Smooth muscle cell (in vitro differentiated cells): ENCODE results near the gene TK2. TPM values are rescaled to one million over a fixed set of nuclear protein-coding genes. Genes with fewer than 3 reads are reported as not detected.

Experiments used
- DNase-seq: peaks from one replicate; lab custom pipeline; 2025; ENCODE audit not compliant: unreplicated experiment; lab: John Stamatoyannopoulos, UW
- H2AFZ ChIP-seq: fragments of 200-600 bp; sonication (generic); 2 replicates; pipeline ENCODE4 v1.6.0; 2016; ENCODE audit warnings: antibody characterized with exemption, low read depth, mild to moderate bottlenecking
- H3F3A ChIP-seq: fragments of 200-600 bp; sonication (generic); 2 replicates; pipeline ENCODE4 v1.6.0; 2017; ENCODE audit warnings: antibody characterized with exemption, low read depth
- H3K27ac ChIP-seq: fragments of 200-600 bp; sonication (generic); 2 replicates; pipeline ENCODE4 v1.5.1; 2016; ENCODE audit warnings: low read depth, mild to moderate bottlenecking
- H3K27me3 ChIP-seq: fragments of 200-600 bp; sonication (generic); 2 replicates; pipeline ENCODE4 v1.6.1; 2016; ENCODE audit warnings: low read depth, mild to moderate bottlenecking
- H3K36me3 ChIP-seq: fragments of 200-600 bp; sonication (generic); 2 replicates; pipeline ENCODE4 v1.5.1; 2016; ENCODE audit warnings: low read depth
- H3K4me1 ChIP-seq: fragments of 200-600 bp; sonication (generic); 2 replicates; pipeline ENCODE4 v1.5.1; 2016; ENCODE audit warnings: low read depth
- H3K4me2 ChIP-seq: fragments of 200-600 bp; sonication (generic); 2 replicates; pipeline ENCODE4 v1.6.0; 2016; ENCODE audit warnings: mild to moderate bottlenecking
- H3K4me3 ChIP-seq: fragments of 200-600 bp; sonication (generic); 2 replicates; pipeline ENCODE4 v1.5.1; 2016; ENCODE audit warnings: mild to moderate bottlenecking
- H3K79me2 ChIP-seq: fragments of 200-600 bp; sonication (generic); 2 replicates; pipeline ENCODE4 v1.6.0; 2016; ENCODE audit warnings: low read depth, mild to moderate bottlenecking
- H3K9ac ChIP-seq: fragments of 200-600 bp; sonication (generic); 2 replicates; pipeline ENCODE4 v1.6.0; 2016; ENCODE audit warnings: low read depth
- H3K9me3 ChIP-seq: fragments of 200-600 bp; sonication (generic); replicated peaks from 2 replicates; pipeline ENCODE4 v1.5.1; 2016; ENCODE audit warnings: low read depth
- H4K20me1 ChIP-seq: fragments of 200-600 bp; sonication (generic); 2 replicates; pipeline ENCODE4 v1.6.0; 2016; ENCODE audit warnings: low read depth
- WGBS: methylation state at CpG from one replicate; pipeline ENCODE4 v1.1.7; 2016; ENCODE audit warnings: low lambda C conversion rate; 5-methylcytosine and 5-hydroxymethylcytosine counted together
- polyA plus RNA-seq: library from polyadenylated mRNA; unstranded; fragments of >200 nt; fragmentation: Nextera tagmentation; extraction: Ambion mirVana; gene quantifications from 2 replicates; pipeline ENCODE4 v1.2.1, GENCODE V29; 2016
- total RNA-seq: library from RNA; depleted of rRNA; stranded (reverse); fragments of >200 nt; gene quantifications from 2 replicates; pipeline ENCODE4 v1.2.3, GENCODE V29; 2014
- TF ChIP-seq, protein P1 (sequence below): fragments of 200-600 bp; sonication (generic); IDR thresholded peaks from 2 replicates; pipeline ENCODE4 v1.5.1; 2017; ENCODE audit warnings: borderline replicate concordance, mild to moderate bottlenecking, antibody characterized with exemption; ENCODE audit not compliant: insufficient read depth, poor library complexity, severe bottlenecking

The TK2 gene
- total and polyA plus RNA-seq, 2 experiments from 2014 or later = 7.3 to 9.7 TPM

DNA sequence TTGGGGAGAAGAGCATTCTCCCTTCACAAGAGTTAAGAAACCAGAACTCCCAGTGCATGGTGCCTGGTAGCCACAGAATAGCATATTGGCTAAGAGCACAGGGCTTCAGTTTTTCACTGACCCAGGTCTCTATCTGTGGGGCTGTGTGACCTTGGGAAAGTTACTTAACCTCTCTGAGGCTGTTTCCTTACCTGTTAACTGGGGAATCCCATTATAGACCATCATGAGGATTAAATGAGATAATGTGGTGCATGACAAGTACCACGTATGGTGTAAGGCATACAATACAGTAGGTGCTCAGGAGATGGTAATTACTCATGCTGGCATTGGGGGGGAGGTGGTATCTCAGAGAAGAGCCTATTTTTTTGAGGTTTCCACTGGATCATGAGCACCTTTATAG lies 89.2 kb downstream of the TK2 start:
- DNase-seq = no peak
- Histone ChIP-seq H3K36me3 (no peaks in the 10 kb centered on the region), H3K27ac (no peak overlapping the region), H3K9me3 (no peaks in the 10 kb centered on the region), H3K27me3 (peaks cover 18% of the 10 kb centered on the region), H3K4me2 (no peak overlapping the region), H3K4me3 (no peak overlapping the region), H2AFZ (no peak overlapping the region), H3K4me1 (no peaks in the 10 kb centered on the region), H3K9ac (no peak overlapping the region), H3F3A (no peaks in the 10 kb centered on the region), H4K20me1 (no peaks in the 10 kb centered on the region), H3K79me2 (no peaks in the 10 kb centered on the region)
- TF ChIP-seq, protein P1, sequence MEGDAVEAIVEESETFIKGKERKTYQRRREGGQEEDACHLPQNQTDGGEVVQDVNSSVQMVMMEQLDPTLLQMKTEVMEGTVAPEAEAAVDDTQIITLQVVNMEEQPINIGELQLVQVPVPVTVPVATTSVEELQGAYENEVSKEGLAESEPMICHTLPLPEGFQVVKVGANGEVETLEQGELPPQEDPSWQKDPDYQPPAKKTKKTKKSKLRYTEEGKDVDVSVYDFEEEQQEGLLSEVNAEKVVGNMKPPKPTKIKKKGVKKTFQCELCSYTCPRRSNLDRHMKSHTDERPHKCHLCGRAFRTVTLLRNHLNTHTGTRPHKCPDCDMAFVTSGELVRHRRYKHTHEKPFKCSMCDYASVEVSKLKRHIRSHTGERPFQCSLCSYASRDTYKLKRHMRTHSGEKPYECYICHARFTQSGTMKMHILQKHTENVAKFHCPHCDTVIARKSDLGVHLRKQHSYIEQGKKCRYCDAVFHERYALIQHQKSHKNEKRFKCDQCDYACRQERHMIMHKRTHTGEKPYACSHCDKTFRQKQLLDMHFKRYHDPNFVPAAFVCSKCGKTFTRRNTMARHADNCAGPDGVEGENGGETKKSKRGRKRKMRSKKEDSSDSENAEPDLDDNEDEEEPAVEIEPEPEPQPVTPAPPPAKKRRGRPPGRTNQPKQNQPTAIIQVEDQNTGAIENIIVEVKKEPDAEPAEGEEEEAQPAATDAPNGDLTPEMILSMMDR = no peak
- WGBS = 93% methylated on average over 1 of the region's 1 CpG

DNA sequence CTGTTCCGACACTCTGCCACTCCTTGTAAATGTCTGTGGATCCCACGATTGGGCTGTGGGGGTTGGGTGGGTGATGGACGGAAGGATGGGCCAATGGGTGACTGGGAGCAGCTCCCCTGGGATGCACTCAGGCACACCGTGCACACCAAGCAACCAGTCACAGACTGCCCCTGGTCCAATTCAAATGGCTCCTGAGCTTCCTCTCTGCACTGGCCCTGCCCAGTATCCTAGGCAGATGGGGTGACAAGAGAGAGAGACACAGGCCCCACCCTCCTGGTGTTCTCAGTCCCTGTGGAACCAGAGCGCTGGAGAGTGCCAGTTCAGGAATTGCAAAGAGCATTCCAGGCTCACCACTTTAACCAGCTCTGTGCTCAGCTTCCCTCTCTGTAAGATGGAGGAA lies 90.0 kb downstream of the TK2 start:
- Histone ChIP-seq H3K9me3 (no peaks in the 10 kb centered on the region), H3K27ac (no peak overlapping the region), H3K27me3 (peaks cover 18% of the 10 kb centered on the region), H3F3A (no peaks in the 10 kb centered on the region), H3K9ac (no peak overlapping the region), H2AFZ (no peak overlapping the region), H3K4me2 (no peak overlapping the region), H3K4me3 (no peak overlapping the region), H3K36me3 (no peaks in the 10 kb centered on the region), H4K20me1 (no peaks in the 10 kb centered on the region), H3K4me1 (no peaks in the 10 kb centered on the region), H3K79me2 (no peaks in the 10 kb centered on the region)
- TF ChIP-seq, protein P1 = no peak
- 48% methylated on average over 5 of the region's 5 CpGs for WGBS
- DNase-seq = no peak

DNA sequence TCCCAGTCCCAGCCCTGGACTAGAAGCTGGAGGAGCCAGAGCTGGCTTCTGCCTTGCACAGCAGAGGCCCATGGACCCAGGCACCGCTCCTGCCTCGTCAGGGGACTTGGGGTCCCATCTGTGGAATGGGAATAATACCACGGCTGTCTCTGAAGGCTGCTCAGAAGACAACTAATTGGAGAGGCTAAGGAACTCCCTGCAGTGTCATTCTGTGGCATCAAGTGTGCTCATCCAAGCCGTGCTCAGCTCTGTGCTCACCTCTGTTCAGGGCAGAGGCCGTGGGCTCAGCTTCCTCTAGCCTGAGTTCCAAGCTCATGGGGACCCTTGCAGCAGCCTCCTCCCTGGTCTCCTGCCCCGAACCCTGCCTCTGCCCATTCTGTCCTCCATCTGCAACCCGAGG lies 91.1 kb downstream of the TK2 start:
- Histone ChIP-seq H3K27ac (no peak overlapping the region), H3F3A (no peaks in the 10 kb centered on the region), H4K20me1 (no peaks in the 10 kb centered on the region), H3K27me3 (peaks cover 14% of the 10 kb centered on the region), H3K9ac (no peak overlapping the region), H3K36me3 (no peaks in the 10 kb centered on the region), H3K79me2 (no peaks in the 10 kb centered on the region), H3K4me3 (no peak overlapping the region), H2AFZ (no peak overlapping the region), H3K4me1 (no peaks in the 10 kb centered on the region), H3K9me3 (no peaks in the 10 kb centered on the region), H3K4me2 (no peak overlapping the region)
- WGBS = 88% methylated on average over 7 of the region's 7 CpGs
- no peak for DNase-seq
- TF ChIP-seq, protein P1 = no peak

DNA sequence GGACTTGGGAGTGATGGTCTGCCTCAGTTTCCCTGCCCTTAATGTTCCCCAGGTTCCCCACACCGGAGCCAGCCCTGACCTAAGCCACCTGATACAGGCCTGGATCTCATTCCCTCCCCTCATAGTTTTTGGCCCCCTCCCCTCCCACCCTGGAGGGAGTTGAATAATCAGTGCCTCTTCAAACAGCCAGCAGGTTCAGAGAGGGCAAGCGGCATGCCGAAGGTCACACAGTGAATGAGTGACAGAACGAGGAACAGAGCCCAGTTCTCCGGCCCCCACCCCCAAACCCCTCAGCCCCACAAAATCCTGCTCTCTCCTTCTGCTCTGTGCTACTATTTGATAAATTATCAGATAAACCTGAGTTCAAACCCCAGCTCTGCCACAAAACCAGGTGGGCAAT lies 91.6 kb downstream of the TK2 start:
- no peak for DNase-seq
- H3K4me3 ChIP-seq = no peak overlapping the region
- H4K20me1 ChIP-seq = no peaks in the 10 kb centered on the region
- peaks cover 11% of the 10 kb centered on the region for H3K27me3 ChIP-seq
- H3K9ac ChIP-seq = no peak overlapping the region
- H3K36me3 ChIP-seq = no peaks in the 10 kb centered on the region
- no peak overlapping the region for H3K4me2 ChIP-seq
- no peaks in the 10 kb centered on the region for H3K9me3 ChIP-seq
- H3K4me1 ChIP-seq = no peaks in the 10 kb centered on the region
- no peak overlapping the region for H2AFZ ChIP-seq
- no peaks in the 10 kb centered on the region for H3F3A ChIP-seq
- no peaks in the 10 kb centered on the region for H3K79me2 ChIP-seq
- TF ChIP-seq, protein P1 = no peak
- 98% methylated on average over 5 of the region's 5 CpGs for WGBS
- no peak overlapping the region for H3K27ac ChIP-seq
